ENCODE results near the gene TMTC4.

DNA sequence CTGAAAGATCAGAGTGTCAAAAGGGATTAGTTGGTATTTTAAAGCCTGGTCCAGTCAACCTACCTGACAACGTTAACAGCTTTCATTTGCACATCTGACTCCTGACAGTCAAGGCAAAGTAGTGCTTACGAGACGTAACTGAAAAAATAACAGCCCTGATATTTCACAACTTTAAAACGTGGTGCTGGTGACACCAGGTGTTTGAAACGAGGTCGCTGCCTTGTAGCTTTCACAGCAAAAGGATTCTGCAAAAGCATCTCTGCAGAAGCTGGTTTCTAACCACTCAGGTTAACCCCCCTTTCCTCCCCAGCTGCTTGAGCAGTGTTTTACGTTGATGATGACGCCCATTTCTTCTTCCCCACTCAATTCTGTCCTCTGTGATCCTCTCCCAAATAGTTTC, 109.3 kb downstream of the TMTC4 start:
- no peak for TF ChIP-seq POLR2AphosphoS5 (IDR thresholded peaks at IDR 0.05; ENCODE audit: low read depth, low read length)
- no peak for TF ChIP-seq POLR2A (IDR thresholded peaks at IDR 0.05; ENCODE audit: low read depth, low read length)

Measured in GM12892 (cell line).